DMS114 treated with DMSO at 0.1 percent for 48 hours (cell line): Measurements from ENCODE around the gene DCP1B.

Experiments used
- DNase-seq: peaks from one replicate; lab custom pipeline; 2025; ENCODE audit not compliant: unreplicated experiment; lab: John Stamatoyannopoulos, UW

Gene DCP1B

DNA sequence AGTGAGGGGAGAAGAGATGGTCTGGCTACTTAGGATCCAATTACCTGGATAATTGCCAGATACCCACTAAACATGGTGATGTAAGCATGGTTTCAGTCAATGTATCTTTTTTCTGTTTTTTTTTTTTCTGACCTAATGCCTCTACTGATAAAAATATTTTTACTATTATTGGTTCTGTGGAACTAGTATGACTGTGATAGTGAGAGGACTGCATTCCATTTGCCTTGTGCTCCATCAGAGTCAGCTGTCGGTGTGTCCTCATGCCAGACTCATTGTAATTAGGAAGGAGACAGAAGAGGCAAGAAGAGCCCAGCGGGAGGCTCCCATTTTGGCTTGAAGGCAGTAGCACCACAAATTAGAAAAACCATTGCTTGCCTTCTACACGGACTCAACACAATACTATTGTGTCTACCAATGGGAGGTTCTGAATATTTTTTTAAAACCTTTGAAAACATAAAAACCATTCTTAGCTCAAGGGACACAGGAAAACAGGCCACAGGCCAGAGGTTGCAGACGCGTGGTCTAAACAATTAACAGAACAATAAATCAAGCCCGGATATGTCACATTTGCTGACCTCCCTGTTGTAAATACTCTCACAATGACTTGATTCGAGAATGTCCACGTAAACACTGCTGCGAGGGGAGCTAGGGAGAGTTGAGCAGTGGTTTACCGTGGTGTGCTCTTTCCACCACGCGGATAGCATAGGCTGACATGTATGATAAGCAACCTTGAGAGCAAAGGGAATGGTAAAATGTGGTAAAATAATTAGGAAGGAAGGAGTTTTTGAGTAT lies 13.5 kb upstream of the DCP1B start:
- no peak for DNase-seq

DNA sequence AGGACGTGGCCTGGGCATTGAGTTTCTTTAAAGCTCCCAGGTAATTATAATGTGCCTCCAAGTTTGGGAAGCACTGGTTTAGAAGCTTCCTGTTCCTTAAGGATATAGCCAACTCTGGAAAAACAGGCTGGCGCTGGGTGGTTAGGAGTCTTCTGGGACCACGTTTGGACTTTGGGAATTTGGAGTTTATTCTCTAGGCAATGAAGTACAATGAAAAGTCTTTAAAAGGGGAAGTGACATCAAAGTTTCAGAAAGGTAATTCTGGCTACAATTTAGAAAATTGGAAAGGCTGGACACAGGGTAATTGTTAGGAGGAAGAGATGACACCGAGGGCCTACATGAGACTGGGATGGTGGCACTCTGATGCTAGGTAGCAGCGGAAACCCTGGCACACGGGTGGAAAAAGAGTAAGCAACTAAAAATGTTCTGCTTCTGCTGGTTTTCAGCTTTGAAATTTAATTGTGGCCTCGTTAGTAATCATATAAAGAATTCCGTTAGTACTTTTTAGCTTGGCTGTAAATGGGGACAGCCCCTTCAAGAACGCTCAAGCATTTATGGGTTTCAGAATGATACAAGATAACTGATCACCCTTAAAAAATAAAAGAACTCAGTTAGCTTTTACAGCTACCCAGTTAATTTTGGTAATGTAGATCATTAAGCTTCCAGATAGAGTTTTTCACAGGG lies 12.7 kb upstream of the DCP1B start:
- DNase-seq: no peak

DNA sequence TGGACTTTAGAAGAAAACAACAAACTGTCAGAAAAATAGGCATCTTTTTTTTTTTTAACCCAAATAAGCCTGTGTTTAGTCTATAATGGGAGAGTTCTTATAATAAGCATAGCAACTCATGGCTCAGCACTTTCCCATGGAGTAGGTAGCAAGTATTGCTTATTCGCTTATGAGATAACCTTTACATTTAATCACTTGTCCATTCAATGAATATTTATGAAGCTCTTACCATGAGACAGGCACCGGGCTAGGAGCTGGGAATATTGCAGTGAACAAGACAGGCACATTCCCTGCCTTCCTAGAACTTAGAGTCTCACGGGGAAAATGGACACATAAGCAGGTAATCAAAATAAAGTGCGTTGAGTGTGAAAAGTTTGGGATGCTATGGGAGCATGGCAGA lies 10.0 kb upstream of the DCP1B start:
- no peak for DNase-seq

DNA sequence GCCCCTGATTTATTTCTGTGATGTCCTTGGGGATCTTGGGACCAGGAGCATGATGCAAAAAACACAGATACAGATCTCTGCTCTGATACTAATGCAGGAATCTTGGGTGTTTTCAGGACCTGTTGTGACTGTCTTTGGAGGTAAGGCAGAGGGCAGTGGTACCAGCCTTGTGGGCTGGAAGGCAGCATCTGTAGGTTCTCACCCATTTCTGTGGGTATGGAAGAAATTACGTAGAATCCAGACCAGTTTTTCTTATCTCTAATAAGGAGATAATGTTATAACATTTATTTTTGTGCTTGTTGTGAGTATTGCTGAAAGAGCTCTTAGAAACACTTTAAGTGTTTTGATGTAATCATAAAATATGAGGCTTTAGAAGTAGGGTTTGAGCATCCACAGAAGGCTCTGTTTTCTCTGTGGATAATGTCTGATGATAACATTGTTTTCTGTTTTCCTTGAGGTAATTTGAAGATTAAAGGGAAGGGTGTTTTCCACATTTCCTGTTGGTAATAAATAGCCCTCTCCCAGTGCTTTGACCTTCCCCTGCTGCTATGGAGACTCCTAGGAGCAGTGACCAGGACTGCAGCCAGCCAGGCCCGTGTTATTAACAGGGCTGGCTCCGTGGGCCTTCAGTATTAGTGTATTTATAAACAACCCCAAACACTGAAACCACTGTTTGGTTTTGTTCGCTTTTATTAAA lies 9.4 kb upstream of the DCP1B start:
- DNase-seq: no peak

DNA sequence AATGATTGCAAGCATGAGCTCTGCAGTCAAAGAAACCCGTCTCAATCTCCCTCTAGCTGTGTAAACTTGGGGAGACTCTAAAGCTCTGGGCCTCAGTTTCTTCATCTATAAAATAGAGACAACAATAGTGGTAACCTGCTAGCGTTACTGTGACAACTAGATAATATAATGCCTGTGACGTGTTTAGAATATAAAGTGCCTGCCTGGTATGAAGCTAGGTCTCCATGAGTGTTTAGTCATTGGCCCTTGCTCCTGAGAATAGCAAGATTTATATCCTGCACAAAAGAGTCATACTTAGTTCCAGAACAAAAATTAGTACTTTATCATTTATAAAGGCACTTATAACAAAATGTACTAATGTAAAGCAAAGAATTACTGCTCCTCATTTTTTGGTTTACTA lies 8.8 kb upstream of the DCP1B start:
- DNase-seq: no peak

DNA sequence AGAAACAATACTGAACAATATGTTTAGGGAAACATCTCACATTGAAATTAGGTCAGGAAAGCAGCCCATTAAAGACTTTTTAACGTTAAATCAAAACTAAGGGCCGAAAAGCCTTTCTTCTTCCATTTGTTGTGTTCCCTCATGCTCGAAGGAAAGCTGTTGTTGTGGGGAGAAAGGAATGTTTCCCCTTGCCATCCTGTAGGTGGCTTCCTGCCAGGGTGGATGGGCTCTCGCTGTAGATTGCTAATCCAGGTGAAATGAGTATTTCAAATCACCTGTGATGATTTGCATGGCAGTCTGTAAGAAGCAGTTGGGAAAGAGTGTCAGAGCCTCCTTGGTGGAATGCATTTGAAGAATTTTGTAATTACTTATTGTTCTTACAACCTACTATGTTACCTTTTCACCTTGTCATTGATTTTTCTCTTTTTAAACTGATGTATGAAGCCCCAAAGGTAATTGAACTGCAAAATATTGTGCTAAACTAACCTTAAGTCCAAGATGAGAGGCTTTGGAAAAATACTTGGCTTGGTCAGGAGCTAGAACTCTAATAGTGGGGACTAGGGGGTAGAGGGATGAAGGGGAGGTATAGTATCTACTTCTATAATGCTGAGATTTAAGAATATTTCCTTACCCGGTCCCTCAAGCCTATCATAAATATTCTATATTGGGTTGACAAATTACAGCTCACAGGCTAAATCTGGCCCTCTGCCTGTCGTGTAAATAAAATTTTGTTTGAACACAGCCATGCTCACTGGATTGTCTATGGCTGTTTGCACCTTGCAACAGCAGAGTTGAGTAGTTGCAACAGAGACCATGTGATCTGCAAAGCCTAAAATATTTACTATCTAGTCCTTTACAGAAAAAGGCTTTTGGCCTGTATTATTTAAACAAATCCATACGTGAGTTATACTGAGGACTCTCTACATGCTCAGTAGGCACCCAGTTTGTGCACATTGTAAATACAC lies 7.7 kb upstream of the DCP1B start:
- DNase-seq: no peak

DNA sequence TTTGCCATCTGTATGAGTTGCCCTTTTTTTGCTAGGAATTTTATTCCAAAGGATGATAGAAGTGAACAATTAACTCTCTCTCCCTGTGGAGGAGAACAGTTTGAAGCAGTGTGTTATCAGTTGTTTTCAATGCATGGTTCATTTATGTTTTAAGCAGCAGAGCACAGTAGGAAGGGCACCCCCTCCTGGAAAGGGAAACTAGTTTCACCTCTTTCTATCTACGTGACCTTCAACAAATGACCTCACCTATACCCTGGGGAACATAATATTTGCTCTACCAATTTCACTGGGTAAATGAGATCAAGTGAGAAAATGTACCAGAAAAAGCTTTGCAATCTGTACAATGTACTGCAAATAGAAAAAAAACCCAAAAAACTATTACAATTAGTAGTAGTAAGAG lies 5.4 kb upstream of the DCP1B start:
- DNase-seq: no peak

DNA sequence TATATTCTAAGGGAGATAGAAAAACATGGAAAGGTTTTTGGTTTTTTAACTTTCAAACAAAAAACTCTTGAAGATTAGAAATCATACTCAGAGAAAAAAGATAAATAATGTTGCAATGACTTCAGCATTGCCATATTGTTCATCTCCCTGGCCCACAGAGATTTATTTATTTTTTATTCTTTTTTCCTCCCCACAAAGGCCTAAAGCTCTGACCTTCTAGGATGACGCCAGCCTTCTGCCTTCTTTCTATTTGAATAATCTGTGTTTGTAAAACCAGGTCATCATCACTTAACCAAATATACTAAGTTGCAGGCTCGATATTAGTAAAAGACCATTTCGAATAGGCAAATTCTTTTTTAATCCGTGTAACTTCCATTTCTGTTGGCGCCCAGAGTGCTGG lies 4.4 kb upstream of the DCP1B start:
- no peak for DNase-seq

DNA sequence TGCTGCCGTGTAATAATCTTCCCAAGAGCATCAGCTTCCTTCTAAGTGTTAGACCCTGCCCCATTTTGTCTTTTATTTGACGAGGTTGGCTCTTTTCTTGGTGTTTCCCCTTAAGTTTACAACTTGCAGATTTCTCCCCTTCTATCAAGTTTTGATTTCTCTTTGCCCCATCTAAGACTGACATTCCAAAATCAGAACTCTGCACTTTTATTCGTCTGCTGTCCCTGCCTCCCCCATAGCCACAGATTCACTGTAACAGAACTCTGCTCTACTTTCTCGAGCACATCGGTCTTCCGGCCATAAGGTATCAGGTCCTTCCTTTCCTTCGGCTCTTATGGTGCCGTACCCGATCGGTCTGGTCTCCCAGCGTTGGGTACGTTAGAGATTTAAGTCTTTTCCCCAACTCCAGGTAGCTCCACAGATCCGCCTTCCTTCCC lies 563 bp downstream of the DCP1B start:
- DNase-seq: no peak

DNA sequence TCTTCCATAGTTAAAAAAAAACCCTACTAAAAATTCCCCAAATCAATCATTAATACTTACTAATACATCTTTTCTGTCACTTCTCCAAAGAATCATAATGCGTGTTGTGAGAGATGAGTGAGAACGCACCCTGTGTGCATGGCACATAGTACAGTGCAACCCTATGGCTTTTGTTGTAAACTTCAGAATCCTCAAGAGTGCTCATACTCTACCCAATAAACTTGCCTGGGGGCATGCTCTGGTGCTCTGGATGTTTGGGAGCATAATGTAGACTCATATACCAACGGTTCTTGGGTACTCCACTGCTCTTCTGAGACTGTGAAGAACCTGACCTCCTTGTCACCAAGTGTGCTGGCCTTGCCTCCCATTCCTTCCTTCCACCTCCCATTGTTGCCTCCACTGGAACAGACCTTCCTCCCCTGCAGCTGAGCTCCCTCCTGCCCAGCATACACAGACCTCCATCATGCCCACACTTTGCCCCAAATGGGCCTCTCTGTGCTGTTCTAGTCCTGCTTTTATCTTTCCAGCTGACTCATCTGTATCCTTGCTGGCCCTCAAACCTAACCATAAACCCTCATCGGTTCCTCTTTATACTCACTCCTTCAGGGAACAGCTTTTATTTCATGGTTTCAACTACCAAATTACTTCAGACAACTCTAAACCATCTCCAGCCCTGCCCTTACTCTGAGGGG lies 8.9 kb downstream of the DCP1B start:
- no peak for DNase-seq

DNA sequence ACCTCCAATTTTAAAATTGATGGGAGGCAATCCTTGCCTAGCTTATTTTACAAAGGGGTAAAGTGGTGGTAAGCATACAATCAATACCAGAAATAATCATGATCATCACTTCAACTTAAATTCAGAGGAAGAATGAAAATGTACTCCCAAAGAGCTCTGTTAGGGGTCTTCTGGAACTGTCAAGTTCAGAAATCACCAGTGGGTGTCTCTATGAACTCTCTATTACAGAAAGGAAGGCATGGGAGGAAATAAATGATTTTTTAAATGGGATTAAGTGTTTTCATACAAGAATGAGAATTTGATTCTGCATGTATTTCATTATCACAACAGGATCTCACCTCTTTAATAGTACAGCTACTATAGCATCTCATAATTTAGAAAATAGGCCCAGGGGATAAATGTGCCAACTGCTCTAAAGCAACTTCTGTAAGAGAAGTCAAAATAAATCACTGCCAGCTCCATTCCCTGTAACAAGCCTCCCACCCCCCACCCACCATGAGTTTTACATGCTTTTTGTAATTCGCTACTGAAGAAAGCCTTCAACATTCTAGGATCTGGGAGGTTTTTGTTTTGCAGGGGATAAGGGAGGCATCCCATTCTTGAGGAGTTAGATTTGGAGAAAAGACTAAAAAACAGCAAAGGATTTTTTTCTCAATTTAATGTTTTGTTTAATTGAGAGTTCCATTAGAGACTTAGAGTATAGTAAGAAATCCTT lies 9.7 kb downstream of the DCP1B start:
- no peak for DNase-seq

DNA sequence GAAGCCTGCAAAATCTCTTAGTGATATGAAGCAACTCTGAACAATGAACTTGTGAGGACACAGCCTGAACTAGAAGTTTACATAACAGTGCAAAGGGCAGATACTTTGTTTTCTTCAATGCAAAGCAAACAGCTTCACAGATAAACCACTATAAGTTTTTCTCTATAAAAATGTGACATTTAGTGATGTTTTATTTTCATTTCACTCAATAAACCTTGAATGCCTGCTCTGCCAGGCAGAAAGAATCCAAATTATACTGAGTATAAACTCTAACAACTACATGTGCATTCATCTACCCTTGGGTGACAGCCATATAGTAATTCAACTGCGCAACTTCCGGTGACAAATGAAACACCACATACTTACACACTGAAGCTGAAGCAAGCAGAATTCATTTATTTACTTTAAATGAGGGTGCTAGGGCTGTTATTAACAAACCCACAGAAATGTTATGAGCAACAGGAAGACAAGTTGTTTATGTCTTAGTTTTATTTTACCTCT lies 10.3 kb downstream of the DCP1B start:
- DNase-seq: no peak

DNA sequence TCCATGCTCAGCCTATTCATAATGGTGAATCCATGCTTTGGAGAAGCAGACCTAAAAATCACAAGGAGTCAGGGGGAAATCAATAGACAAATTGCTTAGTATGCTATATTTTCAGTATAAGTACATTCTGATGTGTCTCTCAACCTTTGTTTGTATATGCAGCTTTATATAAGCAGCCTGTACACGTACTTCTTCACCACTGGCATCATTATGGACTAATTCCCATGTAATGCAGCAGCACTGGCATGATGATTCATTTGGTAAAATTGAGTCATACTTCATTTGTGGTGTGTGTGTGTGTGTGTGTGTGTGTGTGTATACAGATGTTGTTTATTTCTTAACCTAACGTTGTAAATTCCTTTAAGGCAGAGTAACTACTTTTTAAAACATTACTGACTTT lies 10.9 kb downstream of the DCP1B start:
- no peak for DNase-seq

DNA sequence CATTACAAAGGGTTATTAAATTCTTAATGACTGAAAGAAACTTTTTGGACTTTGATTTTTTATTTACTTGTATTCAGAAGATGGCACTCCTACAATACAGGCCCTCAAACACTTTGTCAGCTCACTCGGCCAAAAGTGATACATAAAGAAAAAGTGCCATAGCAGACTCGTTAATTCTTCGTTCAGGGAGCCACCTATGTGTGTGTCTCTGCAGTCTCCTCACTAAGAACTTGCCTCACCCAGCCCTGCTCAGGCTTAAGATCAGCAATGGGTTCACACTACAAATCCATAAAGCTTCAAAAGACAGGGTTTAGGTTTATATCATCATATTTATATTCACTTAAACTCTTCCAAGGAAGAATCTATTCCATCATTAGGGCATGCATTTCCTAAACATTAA lies 11.5 kb downstream of the DCP1B start:
- no peak for DNase-seq

DNA sequence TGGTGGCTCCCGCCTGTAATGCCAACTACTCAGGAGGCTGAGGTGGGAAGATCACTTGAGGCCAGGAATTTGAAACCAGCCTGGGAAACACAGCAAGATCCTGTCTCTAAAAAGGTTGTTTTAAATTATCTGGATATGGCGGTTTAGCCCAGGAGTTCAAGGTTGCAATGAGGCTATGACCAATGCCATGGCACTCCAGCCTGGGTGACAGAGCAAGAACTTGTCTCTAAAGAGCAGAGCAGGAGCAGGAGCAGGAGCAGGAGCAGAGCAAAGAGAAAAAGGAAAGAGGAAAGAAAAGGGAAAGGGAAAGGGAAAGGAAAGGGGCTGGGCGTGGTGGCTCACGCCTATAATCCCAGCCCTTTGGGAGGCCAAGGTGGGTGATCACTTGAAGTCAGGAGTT lies 15.1 kb downstream of the DCP1B start:
- DNase-seq: no peak

DNA sequence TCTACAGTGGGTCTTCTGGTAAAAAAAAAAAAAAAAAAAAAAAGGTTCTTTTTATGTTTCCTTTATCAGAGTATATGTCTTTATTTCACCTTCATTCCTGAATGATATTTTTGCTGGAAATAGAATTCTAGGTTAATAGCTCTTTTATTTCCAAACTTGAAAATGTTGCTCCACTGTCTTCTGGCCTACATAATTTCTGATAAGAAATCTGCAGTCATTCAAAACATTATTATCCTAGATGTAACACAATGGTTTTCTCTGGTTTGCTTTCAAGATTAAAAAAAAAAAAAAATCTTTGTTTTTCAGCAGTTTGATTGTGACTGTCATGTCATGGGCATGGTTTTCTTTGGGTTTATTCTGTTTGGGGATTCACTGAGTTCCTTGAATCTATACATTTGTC lies 19.5 kb downstream of the DCP1B start:
- DNase-seq: no peak

DNA sequence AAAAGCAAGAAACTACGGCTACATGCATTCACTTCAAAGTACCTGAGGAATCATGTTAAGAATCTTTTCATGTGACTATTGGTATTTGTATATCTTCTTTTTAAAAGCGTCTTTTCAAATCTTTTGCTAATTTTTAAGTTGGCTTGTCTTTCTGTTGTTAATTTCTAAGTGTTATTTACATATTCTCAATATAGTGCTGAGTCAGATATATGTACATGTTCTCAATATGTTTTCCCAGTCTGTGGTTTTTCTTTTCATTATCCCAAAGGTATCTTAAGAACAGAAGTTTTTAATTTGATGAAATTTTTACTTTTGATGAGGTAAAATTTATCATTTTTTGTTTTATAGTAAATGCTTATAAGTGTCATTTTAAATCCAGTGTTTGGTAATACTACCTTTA lies 24.0 kb downstream of the DCP1B start:
- DNase-seq: no peak

DNA sequence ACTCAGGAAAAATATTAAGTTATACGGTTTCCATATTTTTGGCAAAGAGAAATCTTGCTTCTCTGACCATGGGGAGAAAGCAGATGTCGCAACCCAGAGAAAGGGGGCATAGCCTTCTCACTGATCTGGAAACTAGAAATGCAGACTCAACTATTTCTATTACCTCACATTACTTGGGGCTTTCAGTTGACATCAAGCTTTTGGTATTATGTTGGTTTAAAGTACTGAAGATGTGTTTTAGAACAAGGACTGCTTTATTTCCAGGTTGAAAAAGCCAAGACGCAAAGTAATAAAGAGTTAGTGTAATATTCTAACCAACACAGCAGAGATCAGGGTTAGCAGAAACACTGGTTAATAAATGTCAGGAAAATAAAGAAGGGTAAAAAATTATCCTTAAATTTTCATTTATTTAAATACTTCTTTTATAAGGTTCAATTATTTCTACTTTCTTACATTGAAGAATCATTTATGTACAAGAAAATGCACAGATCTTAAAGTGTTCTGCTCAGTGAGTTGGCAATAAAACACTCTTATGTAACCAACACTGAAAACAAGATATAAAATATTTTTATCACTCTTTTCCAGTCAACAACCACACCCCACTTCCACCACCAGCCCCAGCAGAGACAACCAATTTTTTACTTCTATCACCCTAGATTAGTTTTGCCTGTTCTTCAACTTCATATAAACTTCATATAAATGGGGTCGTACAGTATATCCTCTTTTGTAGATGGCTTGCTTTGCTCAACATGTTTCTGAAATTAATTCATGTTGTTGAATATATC lies 26.0 kb downstream of the DCP1B start:
- no peak for DNase-seq

DNA sequence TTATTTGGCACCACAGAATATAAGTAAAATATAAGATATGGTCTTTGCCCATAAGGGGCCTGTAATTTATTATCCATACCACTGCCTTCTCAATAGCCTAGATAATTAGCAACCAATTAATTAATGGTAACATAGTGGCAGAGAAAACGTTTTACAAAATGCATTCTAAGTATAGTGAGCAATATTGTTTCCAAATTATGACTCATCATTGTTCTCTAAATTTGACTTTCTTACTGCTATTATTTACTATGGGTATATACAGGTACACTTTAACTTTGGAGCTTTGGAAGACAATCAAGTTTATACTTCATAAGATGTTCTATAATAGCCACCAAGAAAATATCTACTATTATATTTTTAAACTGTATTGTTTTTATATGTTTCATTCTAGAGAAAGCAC lies 26.7 kb downstream of the DCP1B start:
- no peak for DNase-seq
